GM12878 (cell line): ENCODE measurements around the gene TOMM5. TPM values are rescaled to one million over a fixed set of nuclear protein-coding genes. Genes with fewer than 3 reads are reported as not detected.

ENCODE experiments used
- ATAC-seq: fragments of 200-7000 bp; cut with Tn5 transposase; 3 replicates; pipeline ENCODE4 v1.9.1; 2020; ENCODE audit warnings: mild to moderate bottlenecking, moderate library complexity
- BruUV-seq: library from RNA; stranded (reverse); fragments of 400-500 nt; replicated peaks from 2 replicates; lab custom pipeline; 2021; lab: Mats Ljungman, UMichigan
- CTCF ChIA-PET: fragments of 300-600 bp; sonication (Branson Sonifier 250); formaldehyde crosslinking; extraction: SDS; loops from one replicate; lab custom pipeline; 2021; ENCODE audit warnings: inconsistent platforms; lab: Yijun Ruan, JAX
- POLR2A ChIA-PET: fragments of 350-600 bp; formaldehyde crosslinking; extraction: SDS; loops from one replicate; lab custom pipeline; 2021; ENCODE audit warnings: inconsistent platforms; lab: Charles Lee
- RAD21 ChIA-PET: fragments of 300-600 bp; sonication (Branson Sonifier 250); formaldehyde crosslinking; loops from one replicate; lab custom pipeline; 2023; ENCODE audit warnings: antibody characterized with exemption; ENCODE audit not compliant: unreplicated experiment; lab: Charles Lee
- SMC1A ChIA-PET: fragments of 300-600 bp; sonication (Branson Sonifier 250); formaldehyde crosslinking; loops from one replicate; lab custom pipeline; 2023; ENCODE audit not compliant: unreplicated experiment, uncharacterized antibody; lab: Charles Lee
- DNase-seq: peaks from one replicate; pipeline ENCODE4 v3.0.0-alpha.2; 2011; ENCODE audit warnings: low read depth, low spot score
- FAIRE-seq: peaks from 3 replicates; lab custom pipeline; 2011; peaks lifted over from hg19 to GRCh38; lab: Jason Lieb, UNC
- H2AFZ ChIP-seq: 2 replicates; pipeline ENCODE4 v1.6.0; 2011; ENCODE audit warnings: low read depth, low read length, control low read depth; ENCODE audit not compliant: control insufficient read depth
- H3K27ac ChIP-seq: 2 replicates; pipeline ENCODE4 v1.5.1; 2011; ENCODE audit warnings: control low read depth; ENCODE audit not compliant: control insufficient read depth, insufficient read depth
- H3K27me3 ChIP-seq, 2 experiments: replicated peaks in 1 of 2; 2 replicates each; pipeline versions ENCODE4 v1.6.0 to v1.6.1; 2011; ENCODE audit warnings: low read length in 1 of 2; ENCODE audit not compliant: control insufficient read depth in 2 of 2, insufficient read depth in 2 of 2
- H3K36me3 ChIP-seq, 2 experiments: 2 replicates each; pipeline ENCODE4 v1.5.1; 2011; ENCODE audit warnings: low read length in 1 of 2; ENCODE audit not compliant: control insufficient read depth in 2 of 2, insufficient read depth in 2 of 2
- H3K4me1 ChIP-seq: 2 replicates; pipeline ENCODE4 v1.6.1; 2011; ENCODE audit warnings: mild to moderate bottlenecking, low read length, moderate library complexity, mixed read lengths; ENCODE audit not compliant: control insufficient read depth, insufficient read depth
- H3K4me2 ChIP-seq: 2 replicates; pipeline ENCODE4 v1.6.0; 2011; ENCODE audit warnings: control low read depth; ENCODE audit not compliant: control insufficient read depth, insufficient read depth
- H3K4me3 ChIP-seq: fragments of 200-600 bp; sonication (generic); 2 replicates; pipeline ENCODE4 v1.5.1; 2016
- H3K79me2 ChIP-seq: 2 replicates; pipeline ENCODE4 v1.6.0; 2011; ENCODE audit warnings: low read length; ENCODE audit not compliant: control insufficient read depth, insufficient read depth
- H3K9ac ChIP-seq: 2 replicates; pipeline ENCODE4 v1.8.0; 2011; ENCODE audit warnings: low read length, control low read depth, mixed read lengths; ENCODE audit not compliant: control insufficient read depth, insufficient read depth
- H3K9me3 ChIP-seq: replicated peaks from 3 replicates; pipeline ENCODE4 v1.5.1; 2011; ENCODE audit warnings: mild to moderate bottlenecking, low read length; ENCODE audit not compliant: control insufficient read depth, insufficient read depth
- H4K20me1 ChIP-seq: 2 replicates; pipeline ENCODE4 v1.6.0; 2011; ENCODE audit not compliant: control insufficient read depth, insufficient read depth
- E2F4 ChIP-seq: IDR thresholded peaks from 2 replicates; pipeline ENCODE4 v1.6.1; 2012; ENCODE audit warnings: low read depth, low read length, improper control_type of control experiment
- ESRRA ChIP-seq: IDR thresholded peaks from 2 replicates; pipeline ENCODE4 v1.6.1; 2012; ENCODE audit warnings: mild to moderate bottlenecking, low read length, improper control_type of control experiment
- KDM1A ChIP-seq: fragments of 200-600 bp; sonication (generic); IDR thresholded peaks from 2 replicates; pipeline ENCODE4 v1.6.1; 2016; ENCODE audit warnings: borderline replicate concordance
- MEF2B ChIP-seq: fragments of 450-650 bp; IDR thresholded peaks from 2 replicates; pipeline ENCODE4 v1.6.1; 2018; ENCODE audit warnings: mild to moderate bottlenecking, moderate library complexity; ENCODE audit not compliant: partially characterized antibody, poor library complexity, severe bottlenecking
- NRF1 ChIP-seq: conservative IDR thresholded peaks from 2 replicates; pipeline ENCODE4 v1.6.1; 2011; ENCODE audit warnings: mild to moderate bottlenecking, low read depth, low read length, improper control_type of control experiment
- POLR2A ChIP-seq: IDR thresholded peaks from 2 replicates; pipeline ENCODE4 v1.6.1; 2011; ENCODE audit warnings: low read depth, mild to moderate bottlenecking, low read length
- POLR2AphosphoS5 ChIP-seq: IDR thresholded peaks from 2 replicates; pipeline ENCODE4 v1.6.1; 2011; ENCODE audit warnings: mild to moderate bottlenecking, low read length, inconsistent platforms
- SPI1 ChIP-seq: IDR thresholded peaks from 2 replicates; pipeline ENCODE4 v1.6.1; 2011; ENCODE audit warnings: low read depth, mild to moderate bottlenecking, low read length, moderate library complexity, borderline replicate concordance; ENCODE audit not compliant: insufficient read depth
- STAT3 ChIP-seq: IDR thresholded peaks from 2 replicates; pipeline ENCODE4 v1.6.1; 2011; ENCODE audit warnings: low read depth, low read length, improper control_type of control experiment
- TBL1XR1 ChIP-seq: IDR thresholded peaks from 2 replicates; pipeline ENCODE4 v1.6.1; 2012; ENCODE audit warnings: low read depth, low read length, improper control_type of control experiment
- ZBED1 ChIP-seq: IDR thresholded peaks from 2 replicates; pipeline ENCODE4 v1.6.1; 2016; ENCODE audit warnings: borderline replicate concordance
- ZBTB4 ChIP-seq: fragments of 450-650 bp; formaldehyde crosslinking; IDR thresholded peaks from 2 replicates; pipeline ENCODE4 v1.4.0; 2022; ENCODE audit warnings: mild to moderate bottlenecking, moderate library complexity
- ZNF207 ChIP-seq: fragments of 450-650 bp; IDR thresholded peaks from 2 replicates; pipeline ENCODE4 v1.6.1; 2014; ENCODE audit warnings: antibody characterized with exemption, mild to moderate bottlenecking, borderline replicate concordance
- WGBS: methylation state at CpG from one replicate; pipeline ENCODE4 v1.1.6; 2016; ENCODE audit warnings: low lambda C conversion rate; ENCODE audit not compliant: insufficient replicate concordance, insufficient coverage; ENCODE audit errors: missing lambda C conversion rate; 5-methylcytosine and 5-hydroxymethylcytosine counted together
- in situ Hi-C: fragments of 300-500 bp; cut with MboI; formaldehyde crosslinking; loops from 9 replicates; pipeline ENCODE4 v1.14.3; 2018; ENCODE audit warnings: mixed read lengths
- intact Hi-C: fragments of 100-400 bp; cut with micrococcal nuclease; formaldehyde crosslinking; loops from one replicate; pipeline ENCODE4 v1.14.2; 2022; ENCODE audit not compliant: unreplicated experiment
- polyA plus RNA-seq, 11 experiments: library from polyadenylated mRNA; depleted of rRNA in 4 of 11; unstranded in 6 of 11; stranded (reverse) in 5 of 11; fragments of >200 nt; fragmentation: Nextera tagmentation in 4 of 11; fragmentation: Illumina TruSeq in 1 of 11; extraction: Ambion mirVana in 4 of 11; extraction: Trizol in 1 of 11; gene quantifications; 1 replicate in 1 of 11; 2 replicates in 10 of 11; pipeline versions ENCODE4 v1.2.1 to v1.2.3, GENCODE V29; 2011 to 2016; ENCODE audit warnings: inconsistent platforms in 2 of 11, missing spikeins in 2 of 11, low read depth in 1 of 11
- total RNA-seq, 4 experiments: library from RNA; depleted of rRNA in 3 of 4; stranded (reverse); fragments of >200 nt in 3 of 4; fragmentation: Illumina TruSeq in 1 of 4; extraction: Trizol in 1 of 4; gene quantifications; 2 replicates each; pipeline versions ENCODE4 v1.2.1 to v1.2.3, GENCODE V29; 2013 to 2021
- TF ChIP-seq, protein P1 (sequence below): IDR thresholded peaks from 2 replicates; pipeline ENCODE4 v1.6.1; 2012; ENCODE audit warnings: low read depth, low read length, improper control_type of control experiment
- TF ChIP-seq, protein P2 (sequence below): fragments of 450-650 bp; formaldehyde crosslinking; IDR thresholded peaks from 2 replicates; pipeline ENCODE4 v1.4.0; 2020; ENCODE audit warnings: mild to moderate bottlenecking, moderate library complexity
- TF ChIP-seq, protein P3 (sequence below): IDR thresholded peaks from 2 replicates; pipeline ENCODE4 v1.6.1; 2011; ENCODE audit warnings: mild to moderate bottlenecking, low read depth, low read length, moderate library complexity; ENCODE audit not compliant: insufficient replicate concordance

TOMM5 gene
- total and polyA plus RNA-seq, 10 of the 15 experiments (the other 5 are each of a cell fraction or from before 2014, with no cell fraction given), result 152 to 1,143 (median 351) TPM

DNA sequence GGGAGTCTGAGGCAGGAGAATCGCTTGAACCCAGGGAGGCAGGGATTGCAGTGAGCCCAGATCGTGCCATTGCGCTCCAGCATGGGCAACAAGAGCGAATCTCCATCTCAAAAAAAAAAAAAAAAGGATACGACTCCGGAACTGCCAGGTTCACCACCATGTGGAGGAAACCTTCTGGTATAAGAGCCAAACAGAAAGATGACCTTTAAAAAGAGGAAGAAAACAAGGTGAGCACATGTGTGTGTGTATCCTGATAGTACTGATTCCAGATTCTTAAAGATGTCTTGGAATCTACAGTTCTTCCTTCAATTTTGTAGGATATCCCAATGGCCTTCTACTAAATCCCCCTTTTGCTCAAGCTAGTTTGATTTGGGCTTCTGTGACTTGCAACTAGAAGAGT, 49.9 kb downstream of the TOMM5 start:
- SMC1A ChIA-PET, result interaction anchor here (1.2 kb wide), 1 partner anchor 11 kb away, joined by 3 read pairs; no protein-coding TSS in a partner anchor
- FAIRE-seq (no peak), ATAC-seq (no peak), DNase-seq (no peak)
- H3K79me2 ChIP-seq, result no peaks in the 10 kb centered on the region
- intact Hi-C loops (no loop called here), in situ Hi-C loops (no loop called here)
- no peak overlapping the region for H3K27ac ChIP-seq
- CTCF ChIA-PET, result no interaction called here
- H2AFZ ChIP-seq, result no peak overlapping the region
- POLR2A ChIA-PET, result no interaction called here
- 98% methylated on average over 6 of the region's 6 CpGs for WGBS
- H3K9ac ChIP-seq, result no peak overlapping the region
- no peak overlapping the region for H3K4me2 ChIP-seq
- BruUV-seq, result no TSS peak
- H3K4me3 ChIP-seq, result no peak overlapping the region
- RAD21 ChIA-PET, result no interaction called here
- no peaks in the 10 kb centered on the region for H3K4me1 ChIP-seq
- no peaks in the 10 kb centered on the region for H3K27me3 ChIP-seq
- H3K9me3 ChIP-seq, result no peaks in the 10 kb centered on the region
- peaks cover 0 to 5% of the 10 kb centered on the region in 2 experiments; a peak in 2 of 4 replicates for H3K36me3 ChIP-seq
- no peaks in the 10 kb centered on the region for H4K20me1 ChIP-seq
- TF ChIP-seq E2F4 (no peak), SPI1 (no peak), POLR2A (no peak), ESRRA (no peak), KDM1A (no peak), TBL1XR1 (no peak), STAT3 (no peak), ZBTB4 (CRISPR knock-in tag) (no peak), ZBED1 (no peak), MEF2B (no peak), NRF1 (no peak), POLR2AphosphoS5 (no peak), ZNF207 (no peak)
- TF ChIP-seq, protein P1, sequence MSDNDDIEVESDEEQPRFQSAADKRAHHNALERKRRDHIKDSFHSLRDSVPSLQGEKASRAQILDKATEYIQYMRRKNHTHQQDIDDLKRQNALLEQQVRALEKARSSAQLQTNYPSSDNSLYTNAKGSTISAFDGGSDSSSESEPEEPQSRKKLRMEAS, result no peak
- TF ChIP-seq, protein P2, sequence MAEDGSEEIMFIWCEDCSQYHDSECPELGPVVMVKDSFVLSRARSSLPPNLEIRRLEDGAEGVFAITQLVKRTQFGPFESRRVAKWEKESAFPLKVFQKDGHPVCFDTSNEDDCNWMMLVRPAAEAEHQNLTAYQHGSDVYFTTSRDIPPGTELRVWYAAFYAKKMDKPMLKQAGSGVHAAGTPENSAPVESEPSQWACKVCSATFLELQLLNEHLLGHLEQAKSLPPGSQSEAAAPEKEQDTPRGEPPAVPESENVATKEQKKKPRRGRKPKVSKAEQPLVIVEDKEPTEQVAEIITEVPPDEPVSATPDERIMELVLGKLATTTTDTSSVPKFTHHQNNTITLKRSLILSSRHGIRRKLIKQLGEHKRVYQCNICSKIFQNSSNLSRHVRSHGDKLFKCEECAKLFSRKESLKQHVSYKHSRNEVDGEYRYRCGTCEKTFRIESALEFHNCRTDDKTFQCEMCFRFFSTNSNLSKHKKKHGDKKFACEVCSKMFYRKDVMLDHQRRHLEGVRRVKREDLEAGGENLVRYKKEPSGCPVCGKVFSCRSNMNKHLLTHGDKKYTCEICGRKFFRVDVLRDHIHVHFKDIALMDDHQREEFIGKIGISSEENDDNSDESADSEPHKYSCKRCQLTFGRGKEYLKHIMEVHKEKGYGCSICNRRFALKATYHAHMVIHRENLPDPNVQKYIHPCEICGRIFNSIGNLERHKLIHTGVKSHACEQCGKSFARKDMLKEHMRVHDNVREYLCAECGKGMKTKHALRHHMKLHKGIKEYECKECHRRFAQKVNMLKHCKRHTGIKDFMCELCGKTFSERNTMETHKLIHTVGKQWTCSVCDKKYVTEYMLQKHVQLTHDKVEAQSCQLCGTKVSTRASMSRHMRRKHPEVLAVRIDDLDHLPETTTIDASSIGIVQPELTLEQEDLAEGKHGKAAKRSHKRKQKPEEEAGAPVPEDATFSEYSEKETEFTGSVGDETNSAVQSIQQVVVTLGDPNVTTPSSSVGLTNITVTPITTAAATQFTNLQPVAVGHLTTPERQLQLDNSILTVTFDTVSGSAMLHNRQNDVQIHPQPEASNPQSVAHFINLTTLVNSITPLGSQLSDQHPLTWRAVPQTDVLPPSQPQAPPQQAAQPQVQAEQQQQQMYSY, result no peak
- TF ChIP-seq, protein P3, sequence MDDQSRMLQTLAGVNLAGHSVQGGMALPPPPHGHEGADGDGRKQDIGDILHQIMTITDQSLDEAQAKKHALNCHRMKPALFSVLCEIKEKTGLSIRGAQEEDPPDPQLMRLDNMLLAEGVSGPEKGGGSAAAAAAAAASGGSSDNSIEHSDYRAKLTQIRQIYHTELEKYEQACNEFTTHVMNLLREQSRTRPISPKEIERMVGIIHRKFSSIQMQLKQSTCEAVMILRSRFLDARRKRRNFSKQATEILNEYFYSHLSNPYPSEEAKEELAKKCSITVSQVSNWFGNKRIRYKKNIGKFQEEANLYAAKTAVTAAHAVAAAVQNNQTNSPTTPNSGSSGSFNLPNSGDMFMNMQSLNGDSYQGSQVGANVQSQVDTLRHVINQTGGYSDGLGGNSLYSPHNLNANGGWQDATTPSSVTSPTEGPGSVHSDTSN, result no peak
